ENCODE data around the gene NINL.
A peak's percentile ranks its signal among the peaks of the same experiment; 100 is the strongest.
"Not testable (repeated sequence)": the region's sequence is repeated elsewhere in the genome, so short reads cannot be mapped to it uniquely, and the experiment has no call there.

NINL gene

DNA sequence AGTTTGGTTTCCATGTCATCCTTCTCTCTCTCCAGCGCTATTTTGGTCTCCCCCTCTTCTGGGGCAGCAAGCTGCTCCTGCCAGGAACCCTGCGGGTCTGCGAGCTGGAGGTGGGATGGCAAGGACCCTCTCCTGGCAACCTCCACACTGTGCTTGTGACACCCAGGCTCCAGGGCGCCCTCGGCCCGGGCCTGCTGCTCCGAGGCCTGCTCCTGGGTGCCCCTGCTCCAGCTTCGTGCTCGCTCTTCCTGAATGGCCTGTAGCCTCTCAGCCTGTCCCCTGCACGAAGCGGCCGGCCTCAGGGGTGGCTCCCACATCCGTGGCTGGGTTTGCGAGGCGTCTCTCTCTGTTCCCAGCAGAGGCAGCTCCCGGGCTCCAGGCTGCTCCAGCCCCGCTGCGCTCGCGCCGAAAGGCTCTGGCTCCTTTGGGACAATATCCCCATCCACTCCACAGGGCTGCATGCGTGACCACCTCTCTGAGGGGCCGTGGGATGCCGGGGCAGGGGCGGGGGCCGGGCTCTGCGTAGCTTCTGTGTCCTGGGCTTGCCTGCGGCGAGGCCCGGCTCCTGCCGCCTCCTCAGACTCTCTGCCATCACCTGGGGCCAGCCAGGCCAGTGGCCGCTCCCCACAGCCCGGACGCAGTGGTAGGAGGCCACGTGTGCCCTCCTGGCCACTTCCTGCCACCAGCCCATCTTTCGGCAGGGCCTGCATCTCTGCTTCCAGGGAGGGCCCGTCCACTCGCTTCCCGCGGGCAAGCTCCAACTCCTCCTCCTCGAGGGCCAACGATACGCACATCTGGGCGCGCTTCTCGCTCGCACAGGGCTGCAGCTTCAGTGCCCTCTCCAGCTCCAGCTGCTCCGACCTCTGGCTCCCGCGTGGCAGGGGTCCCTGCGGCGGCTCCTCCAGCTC is 109.0 kb downstream of the NINL start:
- in situ Hi-C loops (cut with HindIII; ENCODE audit: low pct_unique_long_range_greater_than_20kb, low sequenced_read_pairs), result no loop called here
- no peak for TF ChIP-seq JUND (IDR thresholded peaks at IDR 0.05; ENCODE audit: low read depth)
- no peak for DNase-seq (ENCODE audit: low read depth in 1 of 2, low spot score in 1 of 2)

DNA sequence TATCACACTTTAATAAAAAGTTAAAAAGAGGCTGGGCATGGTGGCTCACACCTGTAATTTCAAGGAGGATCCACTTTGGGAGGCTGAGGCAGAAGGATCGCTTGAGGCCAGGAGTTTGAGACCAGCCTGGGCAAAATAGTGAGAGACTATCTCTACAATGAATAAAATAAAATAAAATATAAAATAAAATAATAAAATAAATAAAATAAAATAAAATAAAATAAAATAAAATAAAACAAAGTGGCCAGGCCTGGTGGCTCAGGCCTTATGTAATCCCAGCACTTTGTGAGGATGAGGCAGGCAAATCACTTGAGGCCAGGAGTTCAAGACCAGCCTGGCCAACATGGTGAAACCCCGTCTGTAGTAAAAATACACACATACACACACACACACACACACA is 112.0 kb downstream of the NINL start:
- DNase-seq (ENCODE audit: low read depth in 1 of 2, low spot score in 1 of 2); in situ Hi-C loops (cut with HindIII; ENCODE audit: low pct_unique_long_range_greater_than_20kb, low sequenced_read_pairs): not testable (repeated sequence)

GRCh38 chr20:25471020-25471419 is 114.3 kb downstream of the NINL start:
- DNase-seq (ENCODE audit: low read depth in 1 of 2, low spot score in 1 of 2), result no peak
- no peak for TF ChIP-seq JUND (IDR thresholded peaks at IDR 0.05; ENCODE audit: low read depth)
- in situ Hi-C loops (cut with HindIII; ENCODE audit: low pct_unique_long_range_greater_than_20kb, low sequenced_read_pairs), result no loop called here

DNA sequence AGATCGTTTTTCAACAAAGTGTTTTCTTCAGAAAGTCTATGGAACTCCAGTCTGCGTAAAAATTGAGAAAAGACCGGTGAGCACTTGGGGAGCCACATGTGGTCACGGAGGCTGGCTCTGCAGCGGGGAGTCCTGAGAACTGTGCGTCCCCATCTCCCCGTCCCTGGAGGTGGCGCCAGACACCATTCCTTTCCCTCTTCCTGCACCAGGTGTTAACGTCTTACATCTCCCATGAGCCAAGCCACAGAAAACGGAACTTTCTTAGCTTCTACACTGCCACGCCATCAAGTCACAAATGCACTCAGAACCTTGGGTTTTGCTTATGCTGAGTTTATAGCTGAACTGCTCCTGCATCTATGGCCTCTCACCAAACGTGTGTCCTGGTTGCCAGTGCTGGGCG is 115.3 kb downstream of the NINL start:
- DNase-seq (ENCODE audit: low read depth in 1 of 2, low spot score in 1 of 2), result peak; percentile 47 to 74
- TF ChIP-seq JUND (IDR thresholded peaks at IDR 0.05; ENCODE audit: low read depth), result no peak
- in situ Hi-C loops (cut with HindIII; ENCODE audit: low pct_unique_long_range_greater_than_20kb, low sequenced_read_pairs), result no loop called here

DNA sequence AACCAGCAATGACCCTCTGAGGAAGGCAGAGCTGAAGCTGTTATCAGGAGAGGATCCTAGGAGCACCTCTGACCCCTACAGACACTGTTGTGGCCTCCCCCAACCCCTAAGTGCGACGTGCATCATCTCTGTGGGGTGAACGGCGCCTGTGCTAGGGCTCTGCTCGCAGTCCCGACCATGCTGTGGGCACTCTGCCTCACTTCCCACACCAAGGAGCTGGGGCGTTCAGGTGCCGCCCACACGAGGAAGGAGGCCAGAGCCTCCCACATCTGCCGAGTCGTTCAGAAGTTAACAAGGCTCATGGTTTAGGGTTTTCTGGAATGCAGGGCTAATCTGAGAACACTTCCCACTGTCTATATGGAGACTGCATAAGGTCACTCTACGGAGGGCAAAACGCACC is 115.8 kb downstream of the NINL start:
- no peak for TF ChIP-seq JUND (IDR thresholded peaks at IDR 0.05; ENCODE audit: low read depth)
- in situ Hi-C loops (cut with HindIII; ENCODE audit: low pct_unique_long_range_greater_than_20kb, low sequenced_read_pairs), result no loop called here
- no peak for DNase-seq (ENCODE audit: low read depth in 1 of 2, low spot score in 1 of 2)

GRCh38 chr20:25468126-25469075 is 116.9 kb downstream of the NINL start:
- in situ Hi-C loops (cut with HindIII; ENCODE audit: low pct_unique_long_range_greater_than_20kb, low sequenced_read_pairs), result no loop called here
- TF ChIP-seq JUND (IDR thresholded peaks at IDR 0.05; ENCODE audit: low read depth), result no peak
- no peak for DNase-seq (ENCODE audit: low read depth in 1 of 2, low spot score in 1 of 2)

DNA sequence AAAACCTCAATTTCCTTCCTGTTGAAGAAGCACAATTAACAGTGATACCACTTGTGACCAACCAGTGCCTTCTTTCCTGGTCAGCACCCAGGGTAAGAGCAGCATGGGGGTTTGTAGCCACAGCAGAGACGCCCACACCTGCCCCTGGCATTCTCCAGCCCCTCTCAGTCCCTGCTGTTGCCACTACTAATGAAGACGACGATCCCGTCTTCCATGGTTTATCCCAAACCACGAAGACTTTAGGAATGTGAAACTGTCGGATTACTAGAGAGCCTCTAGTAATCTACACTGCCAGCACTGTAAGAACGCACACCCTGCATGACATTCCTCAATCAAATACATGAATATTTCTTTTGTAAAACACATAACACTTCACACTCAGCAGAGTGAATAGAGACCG is 117.9 kb downstream of the NINL start:
- DNase-seq (ENCODE audit: low read depth in 1 of 2, low spot score in 1 of 2), result no peak
- in situ Hi-C loops (cut with HindIII; ENCODE audit: low pct_unique_long_range_greater_than_20kb, low sequenced_read_pairs), result no loop called here
- no peak for TF ChIP-seq JUND (IDR thresholded peaks at IDR 0.05; ENCODE audit: low read depth)

DNA sequence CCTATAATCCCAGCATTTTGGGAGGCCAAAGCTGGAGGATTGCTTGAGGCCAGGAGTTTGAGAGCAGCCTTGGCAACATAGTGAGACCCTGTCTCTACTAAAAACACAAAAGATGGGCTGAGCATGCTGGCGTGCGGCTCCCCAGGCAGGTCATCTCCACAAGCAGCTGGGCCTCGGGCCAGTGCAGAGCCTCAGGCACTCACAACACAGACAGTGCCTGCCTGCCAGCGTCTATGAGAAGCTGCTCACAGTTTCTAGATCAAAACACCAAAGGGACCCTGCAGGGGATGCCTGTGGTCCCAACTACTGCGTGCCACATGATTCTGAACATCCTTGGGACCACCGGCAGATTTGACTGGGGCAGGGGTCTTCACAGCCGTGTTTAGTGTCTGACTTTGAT is 118.5 kb downstream of the NINL start:
- no peak for TF ChIP-seq JUND (IDR thresholded peaks at IDR 0.05; ENCODE audit: low read depth)
- in situ Hi-C loops (cut with HindIII; ENCODE audit: low pct_unique_long_range_greater_than_20kb, low sequenced_read_pairs), result no loop called here

DNA sequence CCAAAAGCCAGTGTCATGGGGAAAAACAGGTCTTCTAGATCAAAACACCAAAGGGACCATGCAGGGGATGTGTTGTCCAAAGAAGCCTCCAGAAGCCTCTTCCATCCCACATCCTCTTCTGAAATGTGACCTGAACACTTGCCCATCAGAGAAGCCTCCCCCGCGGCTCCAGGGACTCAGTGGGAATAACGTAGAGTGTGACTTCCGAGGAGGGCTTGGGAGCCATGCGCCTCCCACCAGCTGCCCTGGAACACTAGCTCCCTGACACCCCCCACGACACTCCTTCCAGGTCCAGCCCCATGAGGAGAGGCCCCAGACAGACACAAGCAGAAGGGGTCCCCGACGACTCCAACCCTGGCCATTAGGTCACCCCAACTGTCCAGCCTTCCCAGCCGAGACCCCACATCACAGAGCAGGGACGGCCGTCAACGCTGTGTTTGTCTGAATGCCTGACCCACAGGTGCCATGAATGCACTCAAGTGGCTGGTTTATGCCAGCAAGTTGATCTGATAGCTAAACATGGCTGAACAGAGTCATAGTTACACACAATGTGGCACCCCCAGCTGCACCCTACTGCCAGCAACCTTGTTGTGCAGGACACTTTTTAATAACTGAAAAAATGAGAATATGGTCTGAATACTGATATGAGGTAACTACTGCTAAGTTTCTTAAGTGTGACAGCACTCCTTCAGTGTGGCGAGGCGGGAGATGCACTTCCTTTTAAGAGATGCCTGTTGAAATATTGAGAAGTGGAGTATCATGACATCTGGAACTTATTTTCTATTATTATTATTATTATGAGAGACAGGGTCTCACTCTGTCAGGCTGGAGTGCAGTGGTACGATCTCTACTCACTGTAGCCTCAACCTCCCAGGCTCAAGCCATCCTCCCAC is 119.8 kb downstream of the NINL start:
- TF ChIP-seq JUND (IDR thresholded peaks at IDR 0.05; ENCODE audit: low read depth), result no peak
- in situ Hi-C loops (cut with HindIII; ENCODE audit: low pct_unique_long_range_greater_than_20kb, low sequenced_read_pairs), result no loop called here
- DNase-seq (ENCODE audit: low read depth in 1 of 2, low spot score in 1 of 2), result no peak

More for the DNA sequence above, 118.5 kb downstream of the NINL start:
- no peak for DNase-seq (ENCODE audit: low read depth in 1 of 2, low spot score in 1 of 2)

GRCh38 chr20:25464501-25465242 is 120.7 kb downstream of the NINL start:
- in situ Hi-C loops (cut with HindIII; ENCODE audit: low pct_unique_long_range_greater_than_20kb, low sequenced_read_pairs), result no loop called here
- no peak for DNase-seq (ENCODE audit: low read depth in 1 of 2, low spot score in 1 of 2)
- TF ChIP-seq JUND (IDR thresholded peaks at IDR 0.05; ENCODE audit: low read depth), result no peak

DNA sequence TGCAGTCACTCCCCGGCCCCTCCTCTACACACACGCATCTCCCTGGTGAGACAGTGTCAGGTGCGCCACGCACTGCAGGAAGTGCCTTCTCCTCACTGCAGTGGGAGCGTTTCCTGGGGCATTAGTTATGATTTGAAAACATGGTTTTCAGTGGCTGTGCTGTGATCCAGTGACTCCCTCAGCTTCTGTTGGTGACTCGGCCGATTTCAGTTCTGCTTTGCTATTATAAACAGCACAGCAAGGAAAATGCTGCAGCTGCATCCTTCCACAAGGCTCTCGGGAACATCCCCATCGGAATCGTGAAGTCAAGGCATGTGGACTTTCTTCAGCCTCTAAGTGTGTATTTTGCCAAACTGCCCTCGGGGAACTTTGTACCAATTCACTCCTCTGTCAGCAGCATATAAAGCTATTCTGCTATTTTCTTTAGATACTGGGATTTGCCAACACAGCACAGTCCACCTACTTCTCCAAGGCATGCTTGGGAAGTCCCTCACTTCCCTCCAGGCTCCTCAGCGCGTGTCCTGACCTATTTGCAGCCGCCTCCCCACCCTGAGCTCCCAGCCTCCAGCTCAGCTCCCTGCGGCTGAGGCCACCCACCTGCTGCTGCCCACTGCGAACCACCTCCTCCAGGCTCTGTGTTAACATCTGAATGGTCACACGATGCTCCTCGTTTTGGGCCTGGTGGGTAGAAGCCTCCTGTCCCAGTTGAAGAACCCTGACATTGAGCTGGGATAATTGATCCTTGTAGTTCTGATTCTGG is 123.4 kb downstream of the NINL start:
- DNase-seq (ENCODE audit: low read depth in 1 of 2, low spot score in 1 of 2), result no peak
- no peak for TF ChIP-seq JUND (IDR thresholded peaks at IDR 0.05; ENCODE audit: low read depth)
- in situ Hi-C loops (cut with HindIII; ENCODE audit: low pct_unique_long_range_greater_than_20kb, low sequenced_read_pairs), result no loop called here
